Heart left ventricle (tissue), 13 donors: ENCODE measurements around the gene ATP6V1B1.

Experiments used
- POLR2A ChIP-seq, 2 donors: fragments of 450-650 bp; IDR thresholded peaks; one replicate each; pipeline ENCODE4 v1.6.1; 2017; ENCODE audit warnings: antibody characterized with exemption in 2 of 2, mild to moderate bottlenecking in 2 of 2, moderate library complexity in 2 of 2
- TF ChIP-seq, protein P1 (sequence below), 12 donors: fragments of 200-600 bp; sonication (generic) in 4 of 12; IDR thresholded peaks; one replicate each; pipeline versions ENCODE4 v1.5.0 to v1.8.0; 2018 to 2022; ENCODE audit warnings: antibody characterized with exemption in 12 of 12, mild to moderate bottlenecking in 5 of 12
- donor health status: ischemic (EF 13 %, LVEDD 7.1; RV severe dilation, severe dysfunction).
- donor health status: DM: no; HTN: yes; CAD: no.
- donor health status: DM: no; HTN: no; CAD: no.
- donor health status: ischemic (EF 25% LVEDD 6.9; RV normal size, moderate dysfunction).
- donor health status: ischemic (EF 25% LVEDD 5.7; RV mildly dilated, moderate dysfunction).
- donor health status: ischemic (EF 35%, LVEDD 5.7; RV mildly dilated, moderate dysfunction).
- donor health status: nonischemic (EF 11% LVEDD 7.7; RV severe dilation, severe dysfunction).
- donor health status: DM: yes; HTN: yes; CAD: no.
- donor health status: PGD.
- donor health status: ischemic (EF 29% LVEDD 5.4; RV normal size, mild dysfunction).
- donor health status: nonischemic (EF 23%, LVEDD 6.1; RV moderate dilation, normal function).

DNA sequence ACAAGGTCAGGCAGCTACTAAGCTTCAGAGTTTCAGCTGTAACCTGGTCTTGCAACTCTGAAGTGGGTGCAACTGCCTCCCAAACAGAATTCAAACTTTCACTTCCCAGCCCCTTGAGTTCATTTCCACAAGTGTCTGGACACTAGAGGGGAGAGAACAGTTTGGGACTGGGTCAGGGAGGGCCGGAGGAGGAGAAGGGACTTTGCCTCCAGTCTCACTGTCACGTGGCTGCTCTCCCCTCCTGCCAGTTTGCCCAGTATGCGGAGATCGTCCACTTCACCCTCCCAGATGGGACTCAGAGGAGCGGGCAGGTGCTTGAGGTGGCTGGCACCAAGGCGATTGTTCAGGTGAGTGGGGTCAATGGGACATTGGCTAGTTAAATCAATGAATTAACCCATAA, 22.1 kb downstream of the ATP6V1B1 start:
- TF ChIP-seq, protein P1, sequence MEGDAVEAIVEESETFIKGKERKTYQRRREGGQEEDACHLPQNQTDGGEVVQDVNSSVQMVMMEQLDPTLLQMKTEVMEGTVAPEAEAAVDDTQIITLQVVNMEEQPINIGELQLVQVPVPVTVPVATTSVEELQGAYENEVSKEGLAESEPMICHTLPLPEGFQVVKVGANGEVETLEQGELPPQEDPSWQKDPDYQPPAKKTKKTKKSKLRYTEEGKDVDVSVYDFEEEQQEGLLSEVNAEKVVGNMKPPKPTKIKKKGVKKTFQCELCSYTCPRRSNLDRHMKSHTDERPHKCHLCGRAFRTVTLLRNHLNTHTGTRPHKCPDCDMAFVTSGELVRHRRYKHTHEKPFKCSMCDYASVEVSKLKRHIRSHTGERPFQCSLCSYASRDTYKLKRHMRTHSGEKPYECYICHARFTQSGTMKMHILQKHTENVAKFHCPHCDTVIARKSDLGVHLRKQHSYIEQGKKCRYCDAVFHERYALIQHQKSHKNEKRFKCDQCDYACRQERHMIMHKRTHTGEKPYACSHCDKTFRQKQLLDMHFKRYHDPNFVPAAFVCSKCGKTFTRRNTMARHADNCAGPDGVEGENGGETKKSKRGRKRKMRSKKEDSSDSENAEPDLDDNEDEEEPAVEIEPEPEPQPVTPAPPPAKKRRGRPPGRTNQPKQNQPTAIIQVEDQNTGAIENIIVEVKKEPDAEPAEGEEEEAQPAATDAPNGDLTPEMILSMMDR (IDR thresholded peaks at IDR 0.05) = no peak
- TF ChIP-seq POLR2A (IDR thresholded peaks at IDR 0.05) = no peak
